HepG2 (cell line): ENCODE data around the gene FCER1G. TPM values are rescaled to one million over a fixed set of nuclear protein-coding genes. Genes with fewer than 3 reads are reported as not detected.

Source experiments
- AGO2 ChIP-seq: fragments of 200-400 bp; formaldehyde crosslinking; optimal IDR thresholded peaks from 2 replicates; pipeline ENCODE3; 2017; ENCODE audit warnings: mild to moderate bottlenecking, low read depth, low read length, moderate library complexity
- ATF1 ChIP-seq: IDR thresholded peaks from 2 replicates; pipeline ENCODE4 v1.6.1; 2016; ENCODE audit warnings: mild to moderate bottlenecking, control low read depth
- EHMT2 ChIP-seq: fragments of 200-600 bp; sonication (generic); IDR thresholded peaks from 2 replicates; pipeline ENCODE4 v1.7.0; 2017; ENCODE audit warnings: antibody characterized with exemption, low read depth, low read length, borderline replicate concordance
- HMG20A ChIP-seq: IDR thresholded peaks from 2 replicates; pipeline ENCODE4 v1.6.1; 2016; ENCODE audit warnings: borderline replicate concordance
- HNRNPLL ChIP-seq: fragments of 200-400 bp; formaldehyde crosslinking; IDR thresholded peaks from 2 replicates; pipeline ENCODE4 v1.6.1; 2017; ENCODE audit warnings: mild to moderate bottlenecking, low read depth, low read length; ENCODE audit not compliant: poor library complexity, severe bottlenecking
- MAFF ChIP-seq: IDR thresholded peaks from 2 replicates; pipeline ENCODE4 v1.6.1; 2011; ENCODE audit warnings: low read depth, low read length, improper control_type of control experiment
- NCOA2 ChIP-seq: sonication (generic); formaldehyde crosslinking; IDR thresholded peaks from 2 replicates; pipeline ENCODE4 v1.8.0; 2022; ENCODE audit warnings: inconsistent platforms
- NCOR1 ChIP-seq: fragments of 200-600 bp; sonication (generic); IDR thresholded peaks from 2 replicates; pipeline ENCODE4 v1.7.0; 2017; ENCODE audit warnings: antibody characterized with exemption, low read length, borderline replicate concordance
- RAD21 ChIP-seq: fragments of 450-650 bp; formaldehyde crosslinking; IDR thresholded peaks from 2 replicates; pipeline ENCODE4 v1.5.0; 2020; ENCODE audit warnings: mild to moderate bottlenecking
- RFXANK ChIP-seq: IDR thresholded peaks from 2 replicates; pipeline ENCODE4 v1.6.1; 2016
- RORA ChIP-seq: sonication (generic); formaldehyde crosslinking; IDR thresholded peaks from 2 replicates; pipeline ENCODE4 v1.5.0; 2020; ENCODE audit warnings: mild to moderate bottlenecking, missing genetic modification reagents, moderate library complexity
- SNAI1 ChIP-seq: sonication (generic); formaldehyde crosslinking; IDR thresholded peaks from 2 replicates; pipeline ENCODE4 v1.5.0; 2020; ENCODE audit warnings: mild to moderate bottlenecking, missing genetic modification reagents, borderline replicate concordance
- TSC22D2 ChIP-seq: sonication (generic); formaldehyde crosslinking; IDR thresholded peaks from 2 replicates; pipeline ENCODE4 v1.5.1; 2020; ENCODE audit warnings: missing genetic modification reagents, mild to moderate bottlenecking, borderline replicate concordance
- ZFAT ChIP-seq: sonication (generic); formaldehyde crosslinking; conservative IDR thresholded peaks from 2 replicates; pipeline ENCODE4 v1.8.1; 2023; ENCODE audit warnings: missing genetic modification reagents, inconsistent platforms
- ZFP37 ChIP-seq: sonication (generic); formaldehyde crosslinking; IDR thresholded peaks from 2 replicates; pipeline ENCODE4 v1.4.0; 2020; ENCODE audit warnings: missing genetic modification reagents, borderline replicate concordance
- ZNF234 ChIP-seq: sonication (generic); formaldehyde crosslinking; conservative IDR thresholded peaks from 2 replicates; pipeline ENCODE4 v1.5.1; 2020; ENCODE audit warnings: mild to moderate bottlenecking, missing genetic modification reagents
- ZNF317 ChIP-seq: sonication (generic); formaldehyde crosslinking; IDR thresholded peaks from 2 replicates; pipeline ENCODE4 v1.5.0; 2020; ENCODE audit warnings: mild to moderate bottlenecking, missing genetic modification reagents
- ZNF350 ChIP-seq: sonication (generic); formaldehyde crosslinking; IDR thresholded peaks from 2 replicates; pipeline ENCODE4 v1.4.0; 2020; ENCODE audit warnings: mild to moderate bottlenecking, low read depth, missing genetic modification reagents, borderline replicate concordance
- ZNF367 ChIP-seq: sonication (generic); formaldehyde crosslinking; IDR thresholded peaks from 2 replicates; pipeline ENCODE4 v1.4.0; 2020; ENCODE audit warnings: missing genetic modification reagents, borderline replicate concordance
- ZNF432 ChIP-seq: sonication (generic); formaldehyde crosslinking; IDR thresholded peaks from 2 replicates; pipeline ENCODE4 v1.5.0; 2020; ENCODE audit warnings: missing genetic modification reagents, mild to moderate bottlenecking, borderline replicate concordance
- ZNF512B ChIP-seq: sonication (generic); formaldehyde crosslinking; IDR thresholded peaks from 2 replicates; pipeline ENCODE4 v1.5.1; 2020; ENCODE audit warnings: missing genetic modification reagents, mild to moderate bottlenecking, borderline replicate concordance
- ZNF557 ChIP-seq: sonication (generic); formaldehyde crosslinking; IDR thresholded peaks from 2 replicates; pipeline ENCODE4 v1.4.0; 2020; ENCODE audit warnings: missing genetic modification reagents
- ZNF564 ChIP-seq: sonication (generic); formaldehyde crosslinking; IDR thresholded peaks from 2 replicates; pipeline ENCODE4 v1.8.1; 2023; ENCODE audit warnings: mild to moderate bottlenecking, missing genetic modification reagents
- ZNF768 ChIP-seq: sonication (generic); formaldehyde crosslinking; IDR thresholded peaks from 2 replicates; pipeline ENCODE4 v1.4.0; 2020; ENCODE audit warnings: missing genetic modification reagents
- ZNF773 ChIP-seq: sonication (generic); formaldehyde crosslinking; IDR thresholded peaks from 2 replicates; pipeline ENCODE4 v1.4.0; 2020; ENCODE audit warnings: missing genetic modification reagents, borderline replicate concordance
- polyA plus RNA-seq, 8 experiments: library from polyadenylated mRNA; depleted of rRNA in 3 of 8; stranded (reverse) in 7 of 8; unstranded in 1 of 8; fragments of >200 nt; fragmentation: Illumina TruSeq in 4 of 8; extraction: Trizol in 4 of 8; gene quantifications; 2 replicates each; pipeline versions ENCODE4 v1.2.1 to v1.2.3, GENCODE V29; 2011 to 2016; ENCODE audit warnings: low read depth in 4 of 8, missing spikeins in 1 of 8, mixed read lengths in 1 of 8; ENCODE audit not compliant: insufficient read depth in 1 of 8
- total RNA-seq, 5 experiments: library from RNA; depleted of rRNA; stranded (reverse); fragments of >200 nt; fragmentation: Illumina TruSeq; extraction: Trizol; gene quantifications; 2 replicates each; pipeline ENCODE4 v1.2.3, GENCODE V29; 2016; ENCODE audit warnings: low read depth in 1 of 5
- TF ChIP-seq, protein P1 (sequence below): sonication (generic); formaldehyde crosslinking; IDR thresholded peaks from 2 replicates; pipeline ENCODE4 v1.5.0; 2020; ENCODE audit warnings: missing genetic modification reagents
- TF ChIP-seq, protein P2 (sequence below): sonication (generic); formaldehyde crosslinking; IDR thresholded peaks from 2 replicates; pipeline ENCODE4 v1.4.0; 2020; ENCODE audit warnings: missing genetic modification reagents

FCER1G gene
- total and polyA plus RNA-seq, 2 of the 13 experiments (the other 11 are each of a cell fraction or from before 2014, with no cell fraction given), result 1.3 to 6.4 TPM

GRCh38 chr1:161177112-161177935 lies 37.8 kb upstream of the FCER1G start, which contains the start of gene B4GALT3 (continued):
- TF ChIP-seq NCOR1, result no peak
- TF ChIP-seq HNRNPLL, result peak; percentile 57
- TF ChIP-seq ZNF512B (CRISPR knock-in tag), result no peak
- TF ChIP-seq, protein P1, sequence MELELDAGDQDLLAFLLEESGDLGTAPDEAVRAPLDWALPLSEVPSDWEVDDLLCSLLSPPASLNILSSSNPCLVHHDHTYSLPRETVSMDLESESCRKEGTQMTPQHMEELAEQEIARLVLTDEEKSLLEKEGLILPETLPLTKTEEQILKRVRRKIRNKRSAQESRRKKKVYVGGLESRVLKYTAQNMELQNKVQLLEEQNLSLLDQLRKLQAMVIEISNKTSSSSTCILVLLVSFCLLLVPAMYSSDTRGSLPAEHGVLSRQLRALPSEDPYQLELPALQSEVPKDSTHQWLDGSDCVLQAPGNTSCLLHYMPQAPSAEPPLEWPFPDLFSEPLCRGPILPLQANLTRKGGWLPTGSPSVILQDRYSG (CRISPR knock-in tag), result no peak
- TF ChIP-seq ZFP37 (CRISPR knock-in tag), result no peak; the same call in 1 of the 2 replicates
- 0 out of 2 replicates have a peak, but pooled peaks have one; percentile 33 for TF ChIP-seq ZNF773 (CRISPR knock-in tag)
- no peak for TF ChIP-seq ZFAT (CRISPR knock-in tag)
- no peak for TF ChIP-seq ZNF557 (CRISPR knock-in tag)
- TF ChIP-seq ZNF432, result peak; percentile 53; the same call in 1 of the 2 replicates
- no peak; the same call in none of the 2 replicates for TF ChIP-seq ZNF768 (CRISPR knock-in tag)
- TF ChIP-seq NCOA2 (CRISPR knock-in tag), result peak; percentile 41; the same call in 1 of the 2 replicates
- TF ChIP-seq, protein P2, sequence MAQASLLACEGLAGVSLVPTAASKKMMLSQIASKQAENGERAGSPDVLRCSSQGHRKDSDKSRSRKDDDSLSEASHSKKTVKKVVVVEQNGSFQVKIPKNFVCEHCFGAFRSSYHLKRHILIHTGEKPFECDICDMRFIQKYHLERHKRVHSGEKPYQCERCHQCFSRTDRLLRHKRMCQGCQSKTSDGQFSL (CRISPR knock-in tag), result no peak
- no peak for TF ChIP-seq MAFF
- TF ChIP-seq ATF1, result peak; percentile 58; the same call in 1 of the 2 replicates
- no peak for TF ChIP-seq EHMT2
- TF ChIP-seq RORA (CRISPR knock-in tag), result no peak
- peak; percentile 42; the same call in 1 of the 2 replicates for TF ChIP-seq ZNF564 (CRISPR knock-in tag)
- TF ChIP-seq ZNF234 (CRISPR knock-in tag), result 0 out of 2 replicates have a peak, but pooled peaks have one; percentile 35
- TF ChIP-seq TSC22D2, result no peak; the same call in 1 of the 2 replicates
- TF ChIP-seq HMG20A, result no peak
- TF ChIP-seq ZNF350 (CRISPR knock-in tag), result peak; percentile 79; the same call in 1 of the 2 replicates
- peak; percentile 55 for TF ChIP-seq RAD21 (CRISPR knock-in tag)
- TF ChIP-seq RFXANK (CRISPR knock-in tag), result peak; percentile 81
- TF ChIP-seq SNAI1 (CRISPR knock-in tag), result peak; percentile 98
- TF ChIP-seq ZNF317, result peak; percentile 91
- TF ChIP-seq AGO2, result no peak
- 0 out of 2 replicates have a peak, but pooled peaks have one; percentile 63 for TF ChIP-seq ZNF367 (CRISPR knock-in tag)
